Measurements from ENCODE around the gene YKT6.

The YKT6 gene

DNA sequence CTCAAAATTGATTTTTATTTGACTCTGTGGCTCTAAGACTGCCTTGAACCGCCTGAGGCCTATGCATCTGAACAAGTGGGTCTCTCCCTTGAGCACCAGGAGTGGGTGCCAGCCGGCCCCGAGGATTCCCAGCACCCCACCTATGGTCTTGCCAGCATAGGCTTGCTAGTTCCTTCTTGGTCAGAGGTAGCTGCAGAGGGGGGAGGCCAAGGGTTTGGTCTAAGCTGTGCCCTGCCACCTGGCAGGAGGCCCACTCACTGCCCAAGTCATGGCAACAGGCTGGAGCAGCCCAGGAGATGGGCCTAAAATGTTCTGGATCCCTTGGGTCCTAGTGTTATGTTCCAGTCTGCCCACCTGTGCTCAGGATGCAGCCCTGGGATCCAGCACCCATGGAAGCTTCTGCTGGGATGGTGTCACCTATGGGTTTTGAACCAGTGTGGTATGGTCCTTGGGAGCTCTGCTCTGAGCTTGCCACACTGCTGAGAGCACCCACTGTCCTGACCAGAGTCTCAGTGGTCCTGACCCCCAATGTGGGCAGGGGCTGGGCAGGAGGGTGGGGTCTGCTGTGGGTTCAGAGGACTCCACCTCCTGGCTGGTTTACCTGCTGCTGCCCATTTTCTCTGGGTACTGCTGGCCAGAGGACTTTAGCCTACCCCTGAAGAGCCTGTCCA is 12.6 kb downstream of the YKT6 start:
- Histone ChIP-seq H3K27me3 (ENCODE audit: control insufficient read depth, insufficient read depth, low read length) (no peaks in the 10 kb centered on the region), H3K9me3 (ENCODE audit: control insufficient read depth, insufficient read depth, low read depth, low read length) (no peaks in the 10 kb centered on the region), H3K4me3 (ENCODE audit: low read depth, low read length) (no peak overlapping the region), H3K9ac (ENCODE audit: low read length) (no peak overlapping the region), H3K36me3 (ENCODE audit: control insufficient read depth, insufficient read depth, low read length) (peaks cover 53% of the 10 kb centered on the region), H3K27ac (ENCODE audit: low read depth, low read length) (no peak overlapping the region), H3K4me1 (ENCODE audit: control insufficient read depth, insufficient read depth, low read length) (peaks cover 24% of the 10 kb centered on the region)

DNA sequence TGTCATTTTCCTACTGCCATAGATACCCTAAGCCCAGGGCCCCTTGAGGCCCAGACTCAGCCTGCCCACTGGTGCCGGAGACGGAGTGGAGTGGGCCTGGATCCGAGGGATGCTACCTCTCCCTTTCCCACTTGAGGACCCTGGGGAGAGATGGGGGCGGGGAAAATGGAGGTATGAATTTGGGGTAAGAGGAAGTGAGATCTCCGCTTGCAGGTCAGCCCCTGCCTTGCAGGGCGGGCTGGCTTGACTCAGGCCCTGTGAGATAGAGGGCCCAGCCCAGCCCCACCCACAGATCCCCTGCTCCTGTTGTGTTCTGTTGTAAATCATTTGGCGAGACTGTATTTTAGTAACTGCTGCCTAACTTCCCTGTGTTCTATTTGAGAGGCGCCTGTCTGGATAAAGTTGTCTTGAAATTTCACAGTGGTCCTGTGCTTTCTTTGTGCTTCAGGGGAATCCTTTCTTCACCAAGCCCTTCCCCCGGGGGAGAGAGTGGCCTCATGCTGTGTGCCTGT is 13.2 kb downstream of the YKT6 start:
- Histone ChIP-seq H3K36me3 (ENCODE audit: control insufficient read depth, insufficient read depth, low read length) (peaks cover 47% of the 10 kb centered on the region), H3K4me1 (ENCODE audit: control insufficient read depth, insufficient read depth, low read length) (peaks cover 30% of the 10 kb centered on the region), H3K27ac (ENCODE audit: low read depth, low read length) (no peak overlapping the region), H3K4me3 (ENCODE audit: low read depth, low read length) (no peak overlapping the region), H3K9me3 (ENCODE audit: control insufficient read depth, insufficient read depth, low read depth, low read length) (no peaks in the 10 kb centered on the region), H3K9ac (ENCODE audit: low read length) (no peak overlapping the region), H3K27me3 (ENCODE audit: control insufficient read depth, insufficient read depth, low read length) (no peaks in the 10 kb centered on the region)

DNA sequence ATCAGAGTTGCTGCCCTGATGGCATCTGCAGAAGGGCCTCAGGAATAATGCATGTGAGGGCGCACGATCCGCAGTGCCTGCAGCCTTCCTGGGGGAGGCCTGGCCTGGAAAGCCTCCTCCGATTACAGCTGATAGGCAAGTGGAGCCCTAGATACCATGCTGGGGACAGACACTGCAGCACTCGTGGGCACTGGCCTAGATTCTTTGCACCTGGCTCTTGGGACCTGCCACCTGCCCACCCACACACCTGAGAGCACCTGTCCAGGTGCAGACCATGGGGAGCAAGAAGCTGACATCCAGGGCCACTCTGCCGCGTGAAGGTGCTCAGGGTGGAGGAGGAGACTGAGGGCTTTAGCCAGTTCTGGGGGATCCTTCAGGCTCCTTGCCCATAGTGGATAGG is 14.8 kb downstream of the YKT6 start:
- Histone ChIP-seq H3K36me3 (ENCODE audit: control insufficient read depth, insufficient read depth, low read length) (peaks cover 31% of the 10 kb centered on the region), H3K9ac (ENCODE audit: low read length) (no peak overlapping the region), H3K27me3 (ENCODE audit: control insufficient read depth, insufficient read depth, low read length) (no peaks in the 10 kb centered on the region), H3K27ac (ENCODE audit: low read depth, low read length) (no peak overlapping the region), H3K4me3 (ENCODE audit: low read depth, low read length) (no peak overlapping the region), H3K4me1 (ENCODE audit: control insufficient read depth, insufficient read depth, low read length) (peaks cover 31% of the 10 kb centered on the region), H3K9me3 (ENCODE audit: control insufficient read depth, insufficient read depth, low read depth, low read length) (no peaks in the 10 kb centered on the region)

DNA sequence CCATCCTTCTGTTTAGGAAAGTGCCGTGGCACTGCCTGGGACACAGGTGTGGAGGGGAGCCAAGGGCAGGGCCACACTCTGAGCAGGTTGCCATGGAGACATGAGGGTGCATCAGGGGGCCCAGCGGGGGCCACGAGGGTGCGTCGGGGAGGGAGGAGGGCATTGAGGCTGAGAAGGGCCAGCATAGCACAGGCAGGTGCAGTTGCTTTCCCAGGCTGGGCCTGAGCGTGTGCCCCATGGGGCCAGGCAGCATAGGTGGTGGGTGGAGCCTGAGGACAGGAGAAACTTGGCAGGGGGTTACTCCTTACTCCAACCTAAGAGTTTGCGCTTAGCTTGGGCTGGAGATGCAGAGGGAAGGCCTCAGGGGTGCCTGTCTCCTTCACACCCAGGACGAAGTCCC is 15.2 kb downstream of the YKT6 start:
- Histone ChIP-seq H3K9ac (ENCODE audit: low read length) (no peak overlapping the region), H3K4me1 (ENCODE audit: control insufficient read depth, insufficient read depth, low read length) (peaks cover 32% of the 10 kb centered on the region), H3K36me3 (ENCODE audit: control insufficient read depth, insufficient read depth, low read length) (peaks cover 26% of the 10 kb centered on the region), H3K27me3 (ENCODE audit: control insufficient read depth, insufficient read depth, low read length) (no peaks in the 10 kb centered on the region), H3K9me3 (ENCODE audit: control insufficient read depth, insufficient read depth, low read depth, low read length) (no peaks in the 10 kb centered on the region), H3K27ac (ENCODE audit: low read depth, low read length) (no peak overlapping the region), H3K4me3 (ENCODE audit: low read depth, low read length) (no peak overlapping the region)

- Histone ChIP-seq H3K9ac (ENCODE audit: low read length) (no peak overlapping the region), H3K27ac (ENCODE audit: low read depth, low read length) (no peak overlapping the region), H3K4me3 (ENCODE audit: low read depth, low read length) (no peak overlapping the region), H3K36me3 (ENCODE audit: control insufficient read depth, insufficient read depth, low read length) (peaks cover 19% of the 10 kb centered on the region), H3K4me1 (ENCODE audit: control insufficient read depth, insufficient read depth, low read length) (peaks cover 36% of the 10 kb centered on the region), H3K27me3 (ENCODE audit: control insufficient read depth, insufficient read depth, low read length) (no peaks in the 10 kb centered on the region), H3K9me3 (ENCODE audit: control insufficient read depth, insufficient read depth, low read depth, low read length) (no peaks in the 10 kb centered on the region)
These were observed 15.9 kb downstream of the YKT6 start for GRCh38 chr7:44216521-44217222.

DNA sequence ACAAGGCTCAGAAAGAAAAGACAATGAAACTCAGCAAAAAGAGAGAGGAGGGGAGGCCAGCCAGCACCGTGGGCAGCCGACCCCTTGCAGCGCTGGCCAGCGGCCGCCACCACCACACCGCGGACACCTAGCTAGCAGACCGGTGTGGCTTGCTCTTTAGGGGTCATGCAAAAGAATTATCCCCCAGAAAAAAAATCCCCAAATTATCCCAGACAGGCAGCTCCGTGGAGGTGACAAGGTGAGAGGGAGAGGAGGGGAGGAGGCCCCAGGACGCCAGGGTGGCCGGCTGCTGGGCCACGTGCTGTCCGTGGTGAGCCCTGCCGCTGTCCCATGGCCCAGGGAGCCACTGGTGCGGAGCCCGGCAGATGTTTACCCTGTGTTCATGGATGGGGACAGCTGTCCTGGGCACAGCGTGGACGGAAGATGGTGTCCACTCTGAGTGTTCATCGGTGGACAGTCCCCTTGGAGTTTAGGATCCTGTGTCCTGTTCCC is 16.5 kb downstream of the YKT6 start:
- Histone ChIP-seq H3K4me3 (ENCODE audit: low read depth, low read length) (no peak overlapping the region), H3K27me3 (ENCODE audit: control insufficient read depth, insufficient read depth, low read length) (no peaks in the 10 kb centered on the region), H3K9ac (ENCODE audit: low read length) (no peak overlapping the region), H3K27ac (ENCODE audit: low read depth, low read length) (no peak overlapping the region), H3K4me1 (ENCODE audit: control insufficient read depth, insufficient read depth, low read length) (peaks cover 36% of the 10 kb centered on the region), H3K9me3 (ENCODE audit: control insufficient read depth, insufficient read depth, low read depth, low read length) (no peaks in the 10 kb centered on the region), H3K36me3 (ENCODE audit: control insufficient read depth, insufficient read depth, low read length) (peaks cover 13% of the 10 kb centered on the region)

GRCh38 chr7:44217852-44218402 is 17.1 kb downstream of the YKT6 start:
- Histone ChIP-seq H3K27ac (ENCODE audit: low read depth, low read length) (no peak overlapping the region), H3K9me3 (ENCODE audit: control insufficient read depth, insufficient read depth, low read depth, low read length) (no peaks in the 10 kb centered on the region), H3K9ac (ENCODE audit: low read length) (no peak overlapping the region), H3K27me3 (ENCODE audit: control insufficient read depth, insufficient read depth, low read length) (no peaks in the 10 kb centered on the region), H3K4me1 (ENCODE audit: control insufficient read depth, insufficient read depth, low read length) (peaks cover 37% of the 10 kb centered on the region), H3K36me3 (ENCODE audit: control insufficient read depth, insufficient read depth, low read length) (peaks cover 10% of the 10 kb centered on the region), H3K4me3 (ENCODE audit: low read depth, low read length) (no peak overlapping the region)

GRCh38 chr7:44218418-44219201 is 17.8 kb downstream of the YKT6 start:
- Histone ChIP-seq H3K27me3 (ENCODE audit: control insufficient read depth, insufficient read depth, low read length) (no peaks in the 10 kb centered on the region), H3K4me1 (ENCODE audit: control insufficient read depth, insufficient read depth, low read length) (peaks cover 39% of the 10 kb centered on the region), H3K9ac (ENCODE audit: low read length) (no peak overlapping the region), H3K36me3 (ENCODE audit: control insufficient read depth, insufficient read depth, low read length) (0 out of 2 replicates have a peak, but pooled peaks cover 3% of the 10 kb centered on the region), H3K9me3 (ENCODE audit: control insufficient read depth, insufficient read depth, low read depth, low read length) (no peaks in the 10 kb centered on the region), H3K27ac (ENCODE audit: low read depth, low read length) (no peak overlapping the region), H3K4me3 (ENCODE audit: low read depth, low read length) (no peak overlapping the region)

- no peaks in the 10 kb centered on the region for H3K27me3 ChIP-seq (ENCODE audit: control insufficient read depth, insufficient read depth, low read length)
- H3K9me3 ChIP-seq (ENCODE audit: control insufficient read depth, insufficient read depth, low read depth, low read length), result no peaks in the 10 kb centered on the region
These were observed 18.7 kb downstream of the YKT6 start for GRCh38 chr7:44219371-44220045.

DNA sequence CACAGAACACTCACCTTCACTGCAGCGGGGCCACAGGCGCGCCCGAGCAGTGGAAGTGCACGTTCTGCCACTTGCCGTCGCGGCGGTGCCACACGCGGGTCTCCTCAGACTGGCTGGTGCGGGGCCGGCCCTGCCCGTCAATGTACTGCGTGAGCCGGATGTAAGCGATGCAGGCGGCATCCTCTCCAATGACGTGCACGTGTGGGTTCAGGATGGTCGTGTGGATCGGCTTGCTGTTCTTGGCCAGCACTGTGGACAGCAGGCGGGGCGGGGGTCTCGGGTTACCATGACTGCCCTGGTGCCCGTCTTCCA is 19.2 kb downstream of the YKT6 start:
- Histone ChIP-seq H3K9me3 (ENCODE audit: control insufficient read depth, insufficient read depth, low read depth, low read length) (no peaks in the 10 kb centered on the region), H3K36me3 (ENCODE audit: control insufficient read depth, insufficient read depth, low read length) (no peaks in the 10 kb centered on the region), H3K4me1 (ENCODE audit: control insufficient read depth, insufficient read depth, low read length) (peaks cover 41% of the 10 kb centered on the region), H3K4me3 (ENCODE audit: low read depth, low read length) (no peak overlapping the region), H3K27me3 (ENCODE audit: control insufficient read depth, insufficient read depth, low read length) (no peaks in the 10 kb centered on the region), H3K9ac (ENCODE audit: low read length) (no peak overlapping the region), H3K27ac (ENCODE audit: low read depth, low read length) (no peak overlapping the region)

More at GRCh38 chr7:44219371-44220045, 18.7 kb downstream of the YKT6 start:
- H3K4me3 ChIP-seq (ENCODE audit: low read depth, low read length), result no peak overlapping the region
- no peak overlapping the region for H3K9ac ChIP-seq (ENCODE audit: low read length)
- no peak overlapping the region for H3K27ac ChIP-seq (ENCODE audit: low read depth, low read length)
- 0 out of 2 replicates have a peak, but pooled peaks cover 3% of the 10 kb centered on the region for H3K36me3 ChIP-seq (ENCODE audit: control insufficient read depth, insufficient read depth, low read length)
- H3K4me1 ChIP-seq (ENCODE audit: control insufficient read depth, insufficient read depth, low read length), result peaks cover 40% of the 10 kb centered on the region
